Tibial nerve (tissue), 3 donors: ENCODE results near the gene G6PC2.

Source experiments
- POLR2A ChIP-seq, 2 donors: fragments of 450-650 bp; IDR thresholded peaks; one replicate each; pipeline ENCODE4 v1.6.1; 2017; ENCODE audit warnings: antibody characterized with exemption in 2 of 2, mild to moderate bottlenecking in 2 of 2, moderate library complexity in 2 of 2
- TF ChIP-seq, protein P1 (sequence below), 5 experiments: fragments of 200-600 bp in 3 of 5; fragments of 450-650 bp in 2 of 5; sonication (generic) in 3 of 5; IDR thresholded peaks; one replicate each; pipeline ENCODE4 v1.5.1; 2016 to 2019; ENCODE audit warnings: antibody characterized with exemption in 5 of 5, mild to moderate bottlenecking in 3 of 5, moderate library complexity in 2 of 5

DNA sequence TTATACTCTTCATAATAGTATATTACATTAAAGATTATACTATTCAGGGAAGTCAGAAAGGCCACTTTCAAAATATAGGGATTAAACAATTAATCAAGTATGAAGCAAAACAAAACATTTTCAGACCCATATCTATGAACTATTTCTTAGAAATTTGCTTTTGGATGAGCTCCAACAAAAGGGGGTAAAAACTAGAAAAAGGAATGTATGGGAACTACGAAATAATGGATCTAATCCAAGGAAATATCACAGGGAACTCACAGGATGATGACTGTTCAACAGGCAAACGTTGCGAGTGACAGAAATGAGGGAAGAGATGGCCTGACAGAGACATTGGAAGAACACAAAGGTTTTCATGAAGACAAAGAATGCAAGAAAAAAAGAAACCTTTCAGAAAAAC, 27.9 kb downstream of the G6PC2 start:
- TF ChIP-seq, protein P1, sequence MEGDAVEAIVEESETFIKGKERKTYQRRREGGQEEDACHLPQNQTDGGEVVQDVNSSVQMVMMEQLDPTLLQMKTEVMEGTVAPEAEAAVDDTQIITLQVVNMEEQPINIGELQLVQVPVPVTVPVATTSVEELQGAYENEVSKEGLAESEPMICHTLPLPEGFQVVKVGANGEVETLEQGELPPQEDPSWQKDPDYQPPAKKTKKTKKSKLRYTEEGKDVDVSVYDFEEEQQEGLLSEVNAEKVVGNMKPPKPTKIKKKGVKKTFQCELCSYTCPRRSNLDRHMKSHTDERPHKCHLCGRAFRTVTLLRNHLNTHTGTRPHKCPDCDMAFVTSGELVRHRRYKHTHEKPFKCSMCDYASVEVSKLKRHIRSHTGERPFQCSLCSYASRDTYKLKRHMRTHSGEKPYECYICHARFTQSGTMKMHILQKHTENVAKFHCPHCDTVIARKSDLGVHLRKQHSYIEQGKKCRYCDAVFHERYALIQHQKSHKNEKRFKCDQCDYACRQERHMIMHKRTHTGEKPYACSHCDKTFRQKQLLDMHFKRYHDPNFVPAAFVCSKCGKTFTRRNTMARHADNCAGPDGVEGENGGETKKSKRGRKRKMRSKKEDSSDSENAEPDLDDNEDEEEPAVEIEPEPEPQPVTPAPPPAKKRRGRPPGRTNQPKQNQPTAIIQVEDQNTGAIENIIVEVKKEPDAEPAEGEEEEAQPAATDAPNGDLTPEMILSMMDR (IDR thresholded peaks at IDR 0.05), result no peak
- no peak for TF ChIP-seq POLR2A (IDR thresholded peaks at IDR 0.05)
